HG03045 (cell line): Measurements from ENCODE around the gene NOP9.
"Not testable (repeated sequence)": the region's sequence is repeated elsewhere in the genome, so short reads cannot be mapped to it uniquely, and the experiment has no call there.

Experiments used
- ATAC-seq: cut with Tn5 transposase; IDR thresholded peaks from one replicate; pipeline ENCODE4 v1.9.1; 2021; ENCODE audit warnings: mild to moderate bottlenecking, moderate library complexity; ENCODE audit not compliant: unreplicated experiment

The NOP9 gene

GRCh38 chr14:24342889-24343288 lies 43.2 kb downstream of the NOP9 start:
- no peak for ATAC-seq

GRCh38 chr14:24343795-24344660 lies 44.4 kb downstream of the NOP9 start:
- no peak for ATAC-seq

GRCh38 chr14:24347134-24347533 lies 47.5 kb downstream of the NOP9 start:
- ATAC-seq: no peak

- no peak for ATAC-seq
Measured at GRCh38 chr14:24348186-24348585, 48.5 kb downstream of the NOP9 start.

GRCh38 chr14:24349742-24350141 lies 50.1 kb downstream of the NOP9 start:
- ATAC-seq: no peak

GRCh38 chr14:24351517-24351916 lies 51.9 kb downstream of the NOP9 start:
- no peak for ATAC-seq

- ATAC-seq: no peak
Measured at GRCh38 chr14:24353559-24354481, 54.2 kb downstream of the NOP9 start.

GRCh38 chr14:24354482-24354825 lies 54.8 kb downstream of the NOP9 start:
- not testable (repeated sequence) for ATAC-seq

- no peak for ATAC-seq
Measured at GRCh38 chr14:24355009-24355408, 55.4 kb downstream of the NOP9 start.

GRCh38 chr14:24356208-24356607 lies 56.6 kb downstream of the NOP9 start:
- no peak for ATAC-seq
